NCI-H748 treated with DMSO at 0.1 percent for 48 hours (cell line): ENCODE data around the gene SLC22A5.
"Not testable (repeated sequence)": the region's sequence is repeated elsewhere in the genome, so short reads cannot be mapped to it uniquely, and the experiment has no call there.

Experiments
- DNase-seq: peaks from one replicate; lab custom pipeline; 2025; lab: John Stamatoyannopoulos, UW

Gene SLC22A5

GRCh38 chr5:132427281-132428146 lies 58.0 kb downstream of the SLC22A5 start:
- DNase-seq: no peak

GRCh38 chr5:132428147-132428482 lies 58.6 kb downstream of the SLC22A5 start:
- DNase-seq: no peak

- DNase-seq: no peak
Observed at GRCh38 chr5:132428484-132429462, 59.3 kb downstream of the SLC22A5 start.

- no peak for DNase-seq
Observed at GRCh38 chr5:132429463-132430440, 60.2 kb downstream of the SLC22A5 start.

GRCh38 chr5:132430746-132431145 lies 61.2 kb downstream of the SLC22A5 start:
- no peak for DNase-seq

- DNase-seq: no peak
Observed at GRCh38 chr5:132431632-132432031, 62.1 kb downstream of the SLC22A5 start.

GRCh38 chr5:132433141-132433540 lies 63.6 kb downstream of the SLC22A5 start:
- no peak for DNase-seq

- DNase-seq: no peak
Observed at GRCh38 chr5:132434416-132435286, 65.1 kb downstream of the SLC22A5 start.

- DNase-seq: no peak
Observed at GRCh38 chr5:132435447-132435846, 65.9 kb downstream of the SLC22A5 start.

GRCh38 chr5:132435886-132436285 lies 66.4 kb downstream of the SLC22A5 start:
- DNase-seq: no peak

GRCh38 chr5:132436936-132437335 lies 67.4 kb downstream of the SLC22A5 start:
- no peak for DNase-seq

GRCh38 chr5:132437604-132438266 lies 68.2 kb downstream of the SLC22A5 start:
- DNase-seq: no peak

GRCh38 chr5:132438267-132438645 lies 68.7 kb downstream of the SLC22A5 start:
- not testable (repeated sequence) for DNase-seq

- DNase-seq: no peak
Observed at GRCh38 chr5:132438917-132439316, 69.4 kb downstream of the SLC22A5 start.

GRCh38 chr5:132439521-132440089 lies 70.1 kb downstream of the SLC22A5 start:
- no peak for DNase-seq

GRCh38 chr5:132444061-132444460 lies 74.6 kb downstream of the SLC22A5 start:
- no peak for DNase-seq
